Choroid plexus epithelial cell (primary cell): ENCODE data around the gene GUCD1.
A peak's percentile ranks its signal among the peaks of the same experiment; 100 is the strongest.
"Not testable (repeated sequence)": the region's sequence is repeated elsewhere in the genome, so short reads cannot be mapped to it uniquely, and the experiment has no call there.

Experiments
- DNase-seq: peaks from one replicate; pipeline ENCODE4 v3.0.0-alpha.2; 2010; ENCODE audit warnings: low read depth
- H3K4me3 ChIP-seq: 2 replicates; pipeline ENCODE4 v1.5.1; 2011; ENCODE audit warnings: low read depth, mild to moderate bottlenecking, control low read depth, low read length, moderate library complexity
- CTCF ChIP-seq: conservative IDR thresholded peaks from 2 replicates; pipeline ENCODE4 v1.5.1; 2011; ENCODE audit warnings: low read depth, mild to moderate bottlenecking, control low read depth, inconsistent platforms, low read length, moderate library complexity

GUCD1 gene

GRCh38 chr22:24595863-24596262 is 40.9 kb upstream of the GUCD1 start:
- DNase-seq, result no peak
- no peak overlapping the region for H3K4me3 ChIP-seq
- no peak for TF ChIP-seq CTCF

GRCh38 chr22:24595228-24595627 is 40.3 kb upstream of the GUCD1 start:
- H3K4me3 ChIP-seq, result no peak overlapping the region
- no peak for TF ChIP-seq CTCF
- DNase-seq, result no peak

GRCh38 chr22:24594569-24595120 is 39.7 kb upstream of the GUCD1 start:
- no peak for DNase-seq
- no peak for TF ChIP-seq CTCF

GRCh38 chr22:24593836-24594568 is 39.1 kb upstream of the GUCD1 start:
- no peak overlapping the region for H3K4me3 ChIP-seq
- TF ChIP-seq CTCF, result no peak
- DNase-seq, result no peak

More at GRCh38 chr22:24594569-24595120, 39.7 kb upstream of the GUCD1 start:
- H3K4me3 ChIP-seq, result no peak overlapping the region

GRCh38 chr22:24593559-24593835 is 38.6 kb upstream of the GUCD1 start:
- not testable (repeated sequence) for DNase-seq
- H3K4me3 ChIP-seq, result peak overlapping the region; percentile 69

GRCh38 chr22:24592851-24593558 is 38.1 kb upstream of the GUCD1 start, which contains the start of gene LRRC75B:
TSS of gene LRRC75B (minus strand) at chr22:24593073. CDS start at chr22:24593039, 34 bp downstream.
- peak within 1 kb of the TSS; percentile 69 for H3K4me3 ChIP-seq
- DNase-seq, result peak; percentile 85
- TF ChIP-seq CTCF, result no peak

- no peak for TF ChIP-seq CTCF
- DNase-seq, result peak; percentile 20
- H3K4me3 ChIP-seq, result peak overlapping the region; percentile 69
Measured at GRCh38 chr22:24592058-24592850, 37.3 kb upstream of the GUCD1 start.
